HUES6 (cell line): ENCODE results near the gene CD58.

Experiments used
- H3K27ac ChIP-seq: 2 replicates; pipeline ENCODE4 v1.7.0; 2013; ENCODE audit warnings: low read depth, mild to moderate bottlenecking, low read length, inconsistent platforms
- H3K27me3 ChIP-seq: 2 replicates; pipeline ENCODE4 v1.6.1; 2013; ENCODE audit warnings: low read length; ENCODE audit not compliant: control insufficient read depth, insufficient read depth
- H3K36me3 ChIP-seq: 2 replicates; pipeline ENCODE4 v1.6.1; 2013; ENCODE audit warnings: low read length; ENCODE audit not compliant: control insufficient read depth, insufficient read depth
- H3K4me1 ChIP-seq: 2 replicates; pipeline ENCODE4 v1.6.1; 2013; ENCODE audit warnings: low read length; ENCODE audit not compliant: control insufficient read depth, insufficient read depth
- H3K4me3 ChIP-seq: 2 replicates; pipeline ENCODE4 v1.5.1; 2013; ENCODE audit warnings: low read depth, low read length
- H3K9ac ChIP-seq: one replicate; pipeline ENCODE4 v1.6.1; 2013; ENCODE audit warnings: mild to moderate bottlenecking, low read length
- H3K9me3 ChIP-seq: 2 replicates; pipeline ENCODE4 v1.6.1; 2013; ENCODE audit warnings: low read depth, low read length; ENCODE audit not compliant: control insufficient read depth, insufficient read depth

CD58 gene

DNA sequence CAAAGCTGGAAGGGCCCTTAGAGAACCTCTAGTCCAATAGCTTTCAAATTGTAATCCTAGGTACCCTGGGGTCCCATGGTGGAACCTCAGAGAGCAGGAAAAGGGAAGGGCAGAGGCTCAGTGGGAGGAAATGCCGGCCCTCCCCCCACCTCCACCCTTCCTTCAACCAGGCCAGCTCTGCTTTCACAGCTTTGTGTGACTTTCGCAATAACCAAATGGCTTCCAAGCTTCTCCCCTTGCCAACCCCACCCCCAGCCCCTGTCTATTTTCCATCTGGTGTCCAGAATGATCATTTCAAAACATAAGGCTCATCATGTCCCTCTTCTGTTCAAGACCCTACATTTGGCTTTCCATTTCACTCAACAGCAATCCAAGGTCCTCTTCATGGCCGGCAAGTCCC is 74.4 kb downstream of the CD58 start:
- Histone ChIP-seq H3K27me3 (no peaks in the 10 kb centered on the region), H3K4me1 (peaks cover 24% of the 10 kb centered on the region), H3K27ac (no peak overlapping the region), H3K4me3 (no peak overlapping the region), H3K9ac (no peak overlapping the region), H3K36me3 (no peaks in the 10 kb centered on the region), H3K9me3 (no peaks in the 10 kb centered on the region)

GRCh38 chr1:116495535-116495934 is 75.3 kb downstream of the CD58 start:
- Histone ChIP-seq H3K27me3 (no peaks in the 10 kb centered on the region), H3K27ac (no peak overlapping the region; the same call in 1 of the 2 replicates), H3K9ac (no peak overlapping the region), H3K9me3 (no peaks in the 10 kb centered on the region), H3K4me1 (peaks cover 24% of the 10 kb centered on the region), H3K4me3 (no peak overlapping the region), H3K36me3 (no peaks in the 10 kb centered on the region)

DNA sequence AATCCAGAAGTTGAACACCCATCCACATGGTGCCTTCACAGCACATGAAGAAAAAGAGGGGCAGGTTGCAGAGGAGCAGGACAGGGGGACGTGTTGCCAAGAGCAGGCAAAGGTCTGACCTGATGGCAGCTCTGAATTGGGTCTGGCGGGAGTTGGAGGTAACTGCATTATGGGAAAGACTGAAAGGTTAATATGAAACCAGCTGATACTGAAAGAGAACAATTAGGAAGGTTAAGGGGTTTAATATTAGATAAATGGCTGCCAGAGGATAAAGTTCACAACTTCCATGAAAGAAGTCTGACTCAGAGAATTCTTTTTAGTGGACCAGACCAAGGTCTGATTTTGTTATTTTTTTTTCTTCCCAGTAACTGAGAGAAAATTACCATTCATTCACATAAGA is 76.1 kb downstream of the CD58 start:
- H3K4me1 ChIP-seq, result peaks cover 24% of the 10 kb centered on the region
- no peaks in the 10 kb centered on the region for H3K27me3 ChIP-seq

DNA sequence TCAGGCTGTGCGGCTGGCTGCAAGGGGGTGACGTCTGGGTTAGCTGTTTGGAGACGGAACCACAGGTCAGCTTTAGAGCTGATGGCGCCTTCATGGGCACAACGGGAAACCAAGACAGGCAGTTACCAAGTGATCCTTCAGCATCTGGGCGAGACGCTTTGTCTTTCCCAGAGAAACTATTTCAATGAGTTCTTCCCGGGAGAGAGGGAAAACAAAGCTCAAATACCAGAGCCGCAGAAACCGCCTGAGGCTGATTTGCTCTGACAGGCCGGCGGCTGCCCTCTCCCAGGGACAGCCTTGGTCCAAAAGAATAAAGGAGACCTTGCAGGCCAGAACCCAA is 76.5 kb downstream of the CD58 start:
- Histone ChIP-seq H3K9me3 (no peaks in the 10 kb centered on the region), H3K36me3 (no peaks in the 10 kb centered on the region), H3K9ac (no peak overlapping the region), H3K4me1 (peaks cover 25% of the 10 kb centered on the region), H3K27ac (no peak overlapping the region; the same call in 1 of the 2 replicates), H3K4me3 (no peak overlapping the region), H3K27me3 (no peaks in the 10 kb centered on the region)

More for the DNA sequence above, 76.1 kb downstream of the CD58 start:
- H3K9ac ChIP-seq, result no peak overlapping the region
- H3K9me3 ChIP-seq, result no peaks in the 10 kb centered on the region
- H3K4me3 ChIP-seq, result no peak overlapping the region
- no peaks in the 10 kb centered on the region for H3K36me3 ChIP-seq
- no peak overlapping the region for H3K27ac ChIP-seq

DNA sequence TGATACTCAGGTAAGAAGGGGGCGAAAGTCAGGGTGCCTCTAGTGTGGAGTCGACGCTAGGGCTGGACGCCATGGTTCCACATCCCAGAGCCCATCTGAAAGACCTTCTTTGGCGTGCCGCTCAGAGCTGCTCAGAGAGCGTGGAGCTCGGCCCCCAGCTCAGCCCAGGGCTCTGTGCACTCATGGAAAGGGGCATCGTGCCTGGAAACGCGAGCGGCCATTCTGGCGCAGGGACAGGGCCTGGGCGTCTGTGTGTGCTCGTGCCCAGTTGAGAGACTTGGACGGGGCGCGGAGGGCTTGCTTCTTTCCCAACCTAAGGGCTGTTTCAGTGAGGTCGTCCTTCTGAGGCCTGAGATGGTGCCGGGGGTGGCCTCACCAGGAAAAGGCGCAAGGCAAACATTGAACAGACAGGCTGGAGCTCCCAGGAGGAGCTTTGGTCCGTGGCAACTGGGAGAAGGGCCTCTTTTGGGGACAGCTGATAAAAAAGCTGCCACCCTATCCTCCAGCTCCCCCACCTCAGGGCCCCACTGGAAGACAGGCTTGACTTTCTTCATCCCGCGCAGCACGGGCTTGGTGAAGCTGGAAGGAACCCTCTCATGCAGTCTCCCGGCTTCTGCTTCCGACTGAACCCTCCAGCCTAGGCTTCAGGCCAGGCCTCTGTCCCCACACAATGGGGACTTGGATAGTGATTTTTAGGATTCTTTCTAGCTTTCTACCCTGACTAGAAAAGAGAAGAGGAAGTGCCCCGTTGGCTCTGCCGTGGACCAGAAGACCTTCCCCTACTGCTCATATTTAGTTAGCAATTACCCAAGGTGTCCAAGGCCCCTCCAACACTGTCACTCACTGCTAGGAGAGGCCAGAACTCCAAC is 77.1 kb downstream of the CD58 start:
- Histone ChIP-seq H3K9ac (no peak overlapping the region), H3K36me3 (no peaks in the 10 kb centered on the region), H3K4me1 (peaks cover 30% of the 10 kb centered on the region), H3K27me3 (no peaks in the 10 kb centered on the region), H3K9me3 (no peaks in the 10 kb centered on the region), H3K27ac (no peak overlapping the region; the same call in 1 of the 2 replicates), H3K4me3 (no peak overlapping the region)

- no peak overlapping the region for H3K9ac ChIP-seq
Measured at GRCh38 chr1:116493036-116493435, 77.8 kb downstream of the CD58 start.

DNA sequence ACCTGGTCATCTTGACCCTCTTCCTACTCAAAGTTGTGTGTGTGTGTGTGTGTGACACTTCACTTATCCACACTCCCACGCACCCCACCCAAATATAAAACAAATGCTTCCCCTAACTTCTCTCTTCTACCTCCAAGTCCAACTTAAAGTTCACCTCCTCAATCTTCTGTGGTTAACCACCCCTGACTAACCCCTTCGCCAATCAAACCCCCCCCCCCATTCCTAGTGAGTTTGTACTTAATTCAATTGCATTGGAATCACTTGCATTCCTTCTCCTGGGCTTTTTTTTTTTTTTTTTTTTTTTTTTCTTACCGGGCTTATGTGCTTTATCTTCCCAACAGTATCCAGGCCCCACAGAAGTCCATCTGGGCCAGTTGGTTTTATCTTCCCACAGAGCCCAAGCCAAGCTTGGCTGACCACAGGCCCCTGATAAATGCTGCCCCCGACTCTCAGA is 78.4 kb downstream of the CD58 start:
- Histone ChIP-seq H3K27me3 (no peaks in the 10 kb centered on the region), H3K27ac (no peak overlapping the region), H3K9me3 (no peaks in the 10 kb centered on the region), H3K4me3 (no peak overlapping the region), H3K9ac (no peak overlapping the region), H3K4me1 (peaks cover 35% of the 10 kb centered on the region), H3K36me3 (no peaks in the 10 kb centered on the region)

More at GRCh38 chr1:116493036-116493435, 77.8 kb downstream of the CD58 start:
- Histone ChIP-seq H3K36me3 (no peaks in the 10 kb centered on the region), H3K27ac (no peak overlapping the region), H3K9me3 (no peaks in the 10 kb centered on the region), H3K4me1 (peaks cover 33% of the 10 kb centered on the region), H3K27me3 (no peaks in the 10 kb centered on the region), H3K4me3 (no peak overlapping the region)

DNA sequence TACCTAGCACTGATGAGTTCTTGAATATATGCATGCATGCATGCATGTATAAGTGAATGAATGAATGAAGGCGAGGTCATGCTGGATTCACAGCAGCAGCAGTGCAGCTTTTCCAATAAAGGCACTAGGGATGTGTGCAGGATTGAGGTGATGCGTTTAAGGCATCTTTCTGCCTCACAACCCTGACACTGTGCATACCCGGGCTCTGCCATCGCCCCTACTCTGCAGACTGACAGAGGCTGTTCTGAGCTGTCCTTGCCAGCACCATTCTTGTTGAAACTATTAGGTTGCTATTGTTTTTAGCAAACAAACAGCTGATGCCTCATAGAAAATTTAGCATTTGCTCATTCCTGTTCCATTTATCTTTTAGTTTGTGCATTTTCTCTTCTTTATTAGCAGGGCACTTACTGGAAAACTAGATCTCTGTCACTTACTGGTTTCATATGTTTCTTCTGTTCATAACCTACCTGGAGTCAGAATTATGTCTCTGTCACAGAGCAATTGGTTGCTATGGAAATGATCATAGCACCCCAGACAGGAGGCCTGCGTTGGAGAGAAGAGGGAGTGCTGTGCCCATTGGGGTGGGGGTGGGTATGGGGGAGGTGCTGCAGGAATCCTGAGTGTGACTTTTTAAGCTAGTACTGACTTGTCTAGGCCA is 79.0 kb downstream of the CD58 start:
- Histone ChIP-seq H3K27ac (no peak overlapping the region), H3K4me1 (peaks cover 35% of the 10 kb centered on the region), H3K4me3 (no peak overlapping the region)

GRCh38 chr1:116490588-116490987 is 80.2 kb downstream of the CD58 start:
- H3K36me3 ChIP-seq, result no peaks in the 10 kb centered on the region
- H3K27ac ChIP-seq, result no peak overlapping the region

More for the DNA sequence above, 79.0 kb downstream of the CD58 start:
- no peaks in the 10 kb centered on the region for H3K27me3 ChIP-seq
- no peaks in the 10 kb centered on the region for H3K36me3 ChIP-seq
- H3K9me3 ChIP-seq, result no peaks in the 10 kb centered on the region
- no peak overlapping the region for H3K9ac ChIP-seq

DNA sequence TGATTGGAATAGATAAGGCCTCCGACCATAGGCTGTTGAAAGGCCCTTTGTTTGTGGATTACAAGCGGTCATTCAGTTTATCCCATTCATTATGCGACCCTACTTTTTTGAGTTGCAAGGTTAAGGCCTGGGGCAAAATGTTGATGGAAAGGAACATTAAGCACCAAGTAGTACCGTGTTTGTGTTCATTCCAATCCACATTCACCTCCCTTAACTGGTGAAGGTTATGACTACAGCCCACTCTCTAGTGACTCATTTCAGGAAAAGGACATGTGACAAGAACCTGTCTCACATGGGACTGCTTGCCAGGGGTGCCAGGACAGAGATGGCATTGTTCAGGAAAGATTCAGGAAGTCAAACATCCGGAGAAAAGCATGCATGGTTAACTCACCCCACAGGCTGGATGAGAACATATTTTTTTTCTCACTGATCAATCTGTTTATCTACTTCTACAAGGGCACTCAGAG is 81.6 kb downstream of the CD58 start:
- Histone ChIP-seq H3K9ac (no peak overlapping the region), H3K4me1 (peaks cover 24% of the 10 kb centered on the region; the same call in 1 of the 2 replicates)

More at GRCh38 chr1:116490588-116490987, 80.2 kb downstream of the CD58 start:
- Histone ChIP-seq H3K9me3 (no peaks in the 10 kb centered on the region), H3K27me3 (no peaks in the 10 kb centered on the region), H3K4me1 (peaks cover 32% of the 10 kb centered on the region), H3K9ac (no peak overlapping the region), H3K4me3 (no peak overlapping the region)

DNA sequence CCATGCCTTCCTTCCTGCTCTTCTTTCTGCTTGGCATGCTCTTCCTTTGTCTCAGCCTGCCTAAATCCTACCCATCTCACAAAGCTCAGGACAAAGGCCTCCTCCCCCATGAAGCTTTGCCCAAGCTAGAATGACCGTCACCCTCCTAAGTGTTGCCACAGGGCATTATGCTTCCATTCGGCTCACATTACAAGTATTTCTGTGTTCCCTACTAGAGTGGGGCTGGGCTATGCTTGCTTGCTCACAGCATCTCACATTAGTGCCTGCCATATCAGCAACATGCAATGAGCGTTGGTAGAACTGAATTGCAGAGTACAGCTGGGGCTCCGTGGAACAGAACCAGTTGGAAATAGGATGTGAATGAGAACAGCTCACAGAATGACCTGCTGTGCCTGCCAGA is 82.8 kb downstream of the CD58 start:
- H3K9ac ChIP-seq, result no peak overlapping the region
- peaks cover 16% of the 10 kb centered on the region; the same call in 1 of the 2 replicates for H3K4me1 ChIP-seq
- H3K27ac ChIP-seq, result no peak overlapping the region

More for the DNA sequence above, 81.6 kb downstream of the CD58 start:
- Histone ChIP-seq H3K27me3 (no peaks in the 10 kb centered on the region), H3K27ac (no peak overlapping the region), H3K9me3 (no peaks in the 10 kb centered on the region), H3K4me3 (no peak overlapping the region), H3K36me3 (no peaks in the 10 kb centered on the region)

More for the DNA sequence above, 82.8 kb downstream of the CD58 start:
- Histone ChIP-seq H3K36me3 (no peaks in the 10 kb centered on the region), H3K9me3 (no peaks in the 10 kb centered on the region), H3K27me3 (no peaks in the 10 kb centered on the region), H3K4me3 (no peak overlapping the region)
